Measurements from ENCODE around the gene ZNF18.

DNA sequence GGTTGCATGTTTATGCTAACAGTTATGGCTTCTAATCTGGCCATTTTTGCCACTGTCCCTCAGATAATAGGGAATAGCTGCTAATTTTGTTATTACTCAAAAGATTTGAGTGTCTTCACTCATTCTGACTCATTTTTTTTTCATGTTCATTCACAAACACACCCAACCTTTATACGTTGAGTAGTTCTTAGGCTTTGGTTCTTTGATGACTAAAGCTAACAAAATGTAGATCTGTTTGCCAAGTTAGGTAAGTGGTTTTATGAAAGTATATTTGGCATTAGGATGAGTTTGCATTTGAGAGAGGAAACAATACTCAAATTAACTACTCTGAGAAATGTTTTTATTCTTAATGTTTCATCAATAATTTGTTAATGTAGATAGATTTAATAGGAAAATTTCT is 27.1 kb upstream of the ZNF18 start:
- no peak for TF ChIP-seq EZH2 (IDR thresholded peaks at IDR 0.05)
- TF ChIP-seq POLR2AphosphoS5 (IDR thresholded peaks at IDR 0.05; ENCODE audit: borderline replicate concordance, low read depth, low read length): no peak
